ENCODE results near the gene NEK10.

DNA sequence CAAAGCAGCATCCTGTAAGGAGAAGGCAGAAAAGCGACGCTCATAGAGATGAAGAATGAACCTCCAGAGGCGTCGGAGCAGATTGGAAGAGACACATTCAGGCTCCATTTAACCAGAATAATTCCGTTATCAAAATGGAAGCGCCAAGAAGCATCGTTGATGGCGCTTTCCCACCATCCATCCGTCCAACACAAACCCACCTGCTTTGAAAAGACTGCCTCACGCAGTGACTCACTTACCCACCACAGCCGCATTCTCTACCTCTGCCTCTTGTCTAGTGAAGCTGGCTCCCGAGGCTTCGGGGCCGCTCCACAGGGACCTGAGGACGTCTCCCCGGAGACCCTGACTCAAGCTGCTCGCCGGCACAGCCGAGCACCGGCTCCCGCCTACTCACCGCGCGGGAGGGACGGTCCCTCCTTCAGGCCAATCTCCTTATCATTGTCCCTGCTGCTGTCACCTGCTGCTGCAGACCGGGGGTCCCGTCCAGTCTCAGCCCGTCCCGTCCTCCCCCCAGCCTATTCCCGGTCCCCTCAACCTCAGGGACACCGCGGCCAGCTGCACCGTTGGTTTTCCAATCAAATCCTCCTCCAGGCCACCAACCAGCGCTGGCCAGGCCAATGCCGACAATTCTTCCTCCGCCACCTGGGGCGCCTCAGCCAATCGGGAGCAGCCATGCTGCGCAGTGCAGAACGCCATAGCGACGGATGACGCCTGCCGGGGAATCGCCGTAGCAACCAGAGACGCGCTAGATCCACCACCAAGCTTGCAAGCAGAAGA lies at the start of gene NEK10:
- TF ChIP-seq, protein P1, sequence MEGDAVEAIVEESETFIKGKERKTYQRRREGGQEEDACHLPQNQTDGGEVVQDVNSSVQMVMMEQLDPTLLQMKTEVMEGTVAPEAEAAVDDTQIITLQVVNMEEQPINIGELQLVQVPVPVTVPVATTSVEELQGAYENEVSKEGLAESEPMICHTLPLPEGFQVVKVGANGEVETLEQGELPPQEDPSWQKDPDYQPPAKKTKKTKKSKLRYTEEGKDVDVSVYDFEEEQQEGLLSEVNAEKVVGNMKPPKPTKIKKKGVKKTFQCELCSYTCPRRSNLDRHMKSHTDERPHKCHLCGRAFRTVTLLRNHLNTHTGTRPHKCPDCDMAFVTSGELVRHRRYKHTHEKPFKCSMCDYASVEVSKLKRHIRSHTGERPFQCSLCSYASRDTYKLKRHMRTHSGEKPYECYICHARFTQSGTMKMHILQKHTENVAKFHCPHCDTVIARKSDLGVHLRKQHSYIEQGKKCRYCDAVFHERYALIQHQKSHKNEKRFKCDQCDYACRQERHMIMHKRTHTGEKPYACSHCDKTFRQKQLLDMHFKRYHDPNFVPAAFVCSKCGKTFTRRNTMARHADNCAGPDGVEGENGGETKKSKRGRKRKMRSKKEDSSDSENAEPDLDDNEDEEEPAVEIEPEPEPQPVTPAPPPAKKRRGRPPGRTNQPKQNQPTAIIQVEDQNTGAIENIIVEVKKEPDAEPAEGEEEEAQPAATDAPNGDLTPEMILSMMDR (conservative IDR thresholded peaks at IDR 0.05), result no peak
- TF ChIP-seq ZFX (IDR thresholded peaks at IDR 0.05), result no peak

Measured in C4-2B (cell line).